Embryonic facial prominence (tissue), 1 donor: ENCODE data around the gene KANK2.
A peak's percentile ranks its signal among the peaks of the same experiment; 100 is the strongest.
"Not testable (repeated sequence)": the region's sequence is repeated elsewhere in the genome, so short reads cannot be mapped to it uniquely, and the experiment has no call there.

Experiments used
- DNase-seq: peaks from one replicate; pipeline ENCODE4 v3.0.0-alpha.2; 2016; ENCODE audit errors: extremely low spot score

KANK2 gene

DNA sequence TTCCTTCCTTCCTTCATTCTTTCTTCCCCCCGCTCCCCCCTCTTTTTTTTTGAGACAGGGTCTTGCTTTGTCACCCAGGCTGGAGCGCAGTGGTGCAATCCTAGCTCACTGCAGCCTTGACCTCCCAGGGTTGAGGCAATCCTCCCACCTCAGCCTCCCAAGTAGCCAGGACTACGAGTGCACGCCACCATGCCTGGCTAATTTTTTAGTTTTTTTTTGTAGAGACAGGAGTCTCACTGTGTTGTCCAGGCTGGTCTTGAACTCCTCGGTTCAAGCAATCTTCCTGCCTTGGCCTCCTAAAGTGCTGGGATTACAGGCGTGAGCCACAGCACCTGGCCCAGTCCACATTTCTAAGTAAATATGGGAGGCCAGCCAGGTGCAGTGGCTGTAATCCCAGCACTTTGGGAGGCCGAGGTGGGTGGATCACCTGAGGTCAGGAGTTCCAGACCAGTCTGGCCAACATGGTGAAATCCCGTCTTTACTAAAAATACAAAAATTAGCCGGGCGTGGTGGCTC lies 57.3 kb downstream of the KANK2 start:
- DNase-seq = not testable (repeated sequence)

DNA sequence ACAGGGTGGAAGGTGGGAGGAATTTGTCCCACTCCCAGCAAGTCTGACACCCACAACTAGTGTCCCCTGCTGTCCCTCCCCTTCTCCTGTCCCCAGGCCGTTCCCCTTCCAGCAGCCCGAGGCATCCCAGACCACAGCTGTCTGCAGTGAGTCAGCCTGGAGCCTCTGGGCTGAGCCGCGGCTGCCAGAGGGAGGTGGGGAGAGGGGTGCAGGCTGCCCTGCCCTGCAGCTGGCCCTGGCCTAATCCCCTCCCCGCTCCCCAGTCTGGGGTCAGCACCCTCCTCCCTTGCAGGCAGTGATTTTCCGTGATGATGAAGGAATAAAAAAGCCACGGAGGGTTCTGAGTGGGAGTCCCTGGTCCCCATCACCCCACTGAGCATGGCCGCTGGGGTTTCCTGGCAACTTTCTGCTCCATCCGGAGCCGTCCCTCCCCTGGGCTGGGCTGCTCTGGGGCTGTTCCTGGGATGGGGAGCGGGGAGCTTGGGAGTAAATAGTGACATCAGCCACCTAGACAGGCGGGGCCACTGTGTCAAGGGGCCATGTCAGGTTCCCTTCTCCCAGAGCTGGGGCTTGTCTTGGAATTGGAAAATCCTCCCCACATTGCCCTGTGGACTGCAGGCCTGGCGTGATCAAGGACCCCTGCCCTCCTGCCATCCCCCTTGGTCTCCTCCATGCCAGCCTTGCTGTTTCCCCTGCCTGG lies 58.6 kb downstream of the KANK2 start:
- DNase-seq = no peak

DNA sequence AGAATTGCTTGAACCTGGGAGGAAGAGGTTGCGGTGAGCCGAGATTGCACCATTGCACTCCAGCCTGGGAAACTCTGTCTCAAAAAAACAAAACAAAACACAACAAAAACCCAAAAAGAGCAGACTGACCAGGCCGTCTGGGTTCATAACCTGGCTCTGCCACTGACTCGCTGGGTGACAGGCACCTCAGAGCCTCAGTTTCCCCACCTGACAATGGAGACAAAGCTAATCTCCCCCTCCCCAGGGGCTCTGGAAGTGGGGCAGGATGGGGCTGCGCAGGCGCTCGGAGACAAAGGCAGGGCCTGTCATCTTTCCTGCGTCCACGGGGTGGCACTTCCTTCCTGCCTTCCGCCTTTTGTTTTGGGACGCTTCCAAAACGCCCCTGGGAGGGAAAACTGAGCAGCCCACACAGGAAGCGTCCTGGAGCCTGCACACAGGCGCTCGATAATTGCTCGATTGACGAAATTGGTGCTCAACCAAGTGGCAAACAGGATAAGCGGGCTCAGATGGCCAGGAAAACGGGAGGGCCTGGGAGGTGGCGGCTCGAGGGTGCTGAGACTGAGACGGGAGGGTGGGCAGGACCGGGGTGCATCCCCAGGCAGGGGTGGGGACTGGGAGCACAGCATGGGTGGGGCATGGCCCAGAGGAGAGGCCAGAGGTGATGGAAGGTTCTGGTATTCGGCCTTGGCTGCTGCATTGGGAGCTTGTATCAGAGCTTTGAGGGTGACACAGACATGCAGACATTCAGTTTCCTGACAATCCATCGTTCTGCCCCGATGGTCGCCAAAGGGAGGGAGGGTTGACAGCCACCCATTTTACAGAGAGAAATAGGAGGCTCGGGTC lies 59.6 kb downstream of the KANK2 start:
- DNase-seq = peak; percentile 57

DNA sequence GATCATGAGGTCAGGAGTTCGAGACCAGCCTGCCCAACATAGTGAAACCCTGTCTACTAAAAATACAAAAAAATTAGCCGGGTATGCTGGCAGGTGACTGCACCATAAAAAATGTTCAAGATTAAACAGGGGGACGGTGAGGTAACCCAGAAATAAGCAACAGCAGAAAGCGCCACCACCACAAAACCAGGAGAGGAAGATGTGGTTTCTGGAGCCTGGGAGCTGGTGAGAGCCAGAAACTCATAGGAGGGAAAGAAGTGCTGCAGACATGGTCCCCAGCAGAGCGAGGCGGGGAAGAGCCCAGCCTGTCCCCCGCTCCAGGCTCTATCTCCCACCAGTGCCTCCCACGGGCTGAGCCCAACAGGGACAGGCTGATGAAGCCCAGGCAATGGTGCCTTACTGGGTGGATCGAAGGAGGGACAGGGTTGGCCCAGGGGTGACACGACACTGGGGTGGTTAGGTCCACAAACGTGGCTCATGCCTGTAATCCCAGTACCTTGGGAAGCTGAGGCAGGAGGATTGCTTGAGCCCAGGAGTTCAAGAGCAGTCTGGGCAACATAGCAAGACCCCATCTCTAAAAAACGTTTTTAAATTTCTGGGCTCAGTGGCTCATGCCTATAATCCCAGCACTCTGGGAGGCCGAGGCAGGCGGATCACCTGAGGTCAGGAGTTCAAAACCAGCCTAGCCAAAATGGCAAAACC lies 60.8 kb downstream of the KANK2 start:
- no peak for DNase-seq

DNA sequence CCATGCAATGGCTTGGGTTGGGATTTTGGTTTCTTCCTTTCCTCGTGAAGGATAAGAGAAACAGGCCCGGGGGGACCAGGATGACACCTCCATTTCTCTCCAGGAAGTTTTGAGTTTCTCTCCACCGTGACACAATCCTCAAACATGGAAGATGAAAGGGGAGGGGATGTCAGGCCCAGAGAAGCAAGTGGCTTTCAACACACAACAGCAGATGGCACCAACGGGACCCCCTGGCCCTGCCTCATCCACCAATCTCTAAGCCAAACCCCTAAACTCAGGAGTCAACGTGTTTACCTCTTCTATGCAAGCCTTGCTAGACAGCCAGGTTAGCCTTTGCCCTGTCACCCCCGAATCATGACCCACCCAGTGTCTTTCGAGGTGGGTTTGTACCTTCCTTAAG lies 65.9 kb downstream of the KANK2 start:
- DNase-seq = no peak

DNA sequence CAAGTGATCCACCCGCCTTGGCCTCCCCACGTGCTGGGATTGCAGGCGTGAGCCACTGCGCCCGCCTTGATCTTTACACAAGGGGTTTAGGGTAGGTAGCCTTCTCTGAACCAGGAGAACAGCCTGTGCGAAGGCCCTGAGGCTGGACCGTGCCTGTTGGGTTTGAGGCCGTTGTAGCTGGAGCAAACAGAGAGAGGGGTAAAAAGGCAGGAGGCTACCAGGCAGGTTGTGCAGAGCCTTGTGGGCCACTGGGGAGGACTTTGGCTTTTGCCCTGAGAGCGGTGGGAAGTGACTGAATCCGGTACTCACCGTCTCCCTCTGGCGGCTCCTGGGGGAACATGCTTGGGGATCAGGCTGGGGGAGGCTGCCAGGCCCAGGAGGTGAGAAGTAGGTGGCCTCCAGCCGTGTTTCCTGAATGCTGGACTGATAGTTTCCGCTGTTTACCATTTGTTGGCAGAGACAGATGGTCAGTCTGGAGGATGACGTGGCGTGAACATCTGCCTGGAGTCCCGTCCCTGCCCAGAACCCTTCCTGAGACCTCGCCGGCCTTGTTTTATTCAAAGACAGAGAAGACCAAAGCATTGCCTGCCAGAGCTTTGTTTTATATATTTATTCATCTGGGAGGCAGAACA lies 66.4 kb downstream of the KANK2 start:
- DNase-seq = no peak

DNA sequence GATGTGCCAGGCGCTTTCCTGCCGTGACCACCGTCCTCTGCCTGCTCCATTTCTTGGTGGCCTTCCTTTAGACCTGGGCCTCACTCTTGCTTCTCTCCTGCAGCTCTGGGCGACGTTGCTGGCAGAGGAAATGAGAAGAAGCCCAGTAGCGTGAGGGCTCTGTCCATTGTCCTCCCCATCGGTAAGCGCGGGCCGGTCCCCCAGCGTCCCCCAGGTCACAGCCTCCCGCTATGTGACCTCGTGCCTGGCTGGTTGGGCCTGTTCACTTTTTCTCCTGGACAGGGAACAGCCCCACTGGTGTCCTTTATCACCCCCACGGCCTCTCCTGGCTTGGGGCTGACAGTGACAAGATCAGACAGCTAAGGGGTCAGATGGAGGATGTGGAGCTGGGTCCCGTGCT lies 69.4 kb downstream of the KANK2 start:
- no peak for DNase-seq

DNA sequence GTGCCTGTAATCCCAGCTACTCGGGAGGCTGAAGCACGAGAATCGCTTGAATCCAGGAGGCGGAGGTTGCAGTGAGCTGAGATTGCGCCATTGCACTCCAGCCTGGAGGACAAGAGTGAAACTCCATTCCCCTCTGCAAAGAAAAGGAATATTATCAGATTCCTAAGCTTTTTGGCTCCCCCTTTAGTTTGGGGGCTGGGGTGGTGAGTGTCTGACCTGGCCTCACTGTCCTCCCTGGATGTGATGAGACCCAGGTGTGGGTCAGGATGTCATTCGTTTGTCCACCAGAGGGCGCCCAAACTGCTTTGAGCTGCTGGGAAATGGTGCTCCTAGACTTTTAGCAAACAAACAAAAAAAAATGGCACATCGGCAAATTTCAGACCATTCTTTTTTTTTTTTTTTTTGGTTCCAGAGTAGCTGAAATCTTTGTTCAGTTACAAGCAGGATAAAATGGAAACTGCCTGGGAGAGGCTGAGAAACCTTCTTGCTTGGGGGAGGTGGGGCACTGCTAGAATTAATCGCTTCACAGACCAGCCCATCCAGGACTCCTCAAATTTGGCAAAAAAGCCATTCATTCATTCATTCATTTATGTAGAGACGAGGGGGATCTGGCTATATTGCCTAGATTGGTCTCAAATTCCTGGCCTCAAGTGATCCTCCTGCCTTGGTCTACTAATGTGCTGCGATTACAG lies 71.2 kb downstream of the KANK2 start:
- no peak for DNase-seq

DNA sequence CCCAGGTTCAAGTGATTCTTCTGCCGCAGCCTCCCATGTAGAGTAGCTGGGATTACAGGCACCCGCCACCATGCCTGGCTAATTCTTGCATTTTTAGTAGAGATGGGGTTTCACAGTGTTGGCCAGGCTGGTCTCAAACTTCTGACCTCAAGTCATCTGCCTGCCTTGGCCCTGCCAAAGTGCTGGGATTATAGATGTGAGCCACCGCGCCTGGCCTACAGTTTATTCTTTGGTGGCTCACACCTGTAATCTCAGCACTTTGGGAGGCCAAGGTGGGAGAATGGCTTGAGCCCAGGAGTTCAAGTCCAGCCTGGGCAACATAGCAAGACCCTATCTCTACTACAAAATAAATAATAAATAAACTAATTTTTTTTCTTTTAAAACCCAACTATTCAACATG lies 73.2 kb downstream of the KANK2 start:
- DNase-seq = not testable (repeated sequence)

DNA sequence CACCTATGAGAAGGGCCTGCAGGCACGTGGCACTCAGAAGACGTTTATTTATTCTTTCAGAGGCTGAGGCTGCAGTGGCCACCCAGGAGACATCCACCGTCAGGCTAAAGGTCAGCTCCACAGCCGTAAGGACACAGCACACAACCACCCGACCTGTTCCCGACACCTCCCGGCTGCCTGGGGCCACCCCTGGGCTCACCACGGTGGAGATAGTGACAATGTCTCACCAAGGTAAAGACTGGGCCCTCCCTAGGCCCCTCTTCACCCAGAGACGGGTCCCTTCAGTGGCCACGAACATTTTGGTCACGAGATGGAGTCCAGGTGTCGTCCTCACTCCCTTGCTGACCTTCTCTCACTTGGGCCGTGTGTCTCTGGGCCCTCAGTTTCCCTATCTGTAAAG lies 74.2 kb downstream of the KANK2 start:
- no peak for DNase-seq

DNA sequence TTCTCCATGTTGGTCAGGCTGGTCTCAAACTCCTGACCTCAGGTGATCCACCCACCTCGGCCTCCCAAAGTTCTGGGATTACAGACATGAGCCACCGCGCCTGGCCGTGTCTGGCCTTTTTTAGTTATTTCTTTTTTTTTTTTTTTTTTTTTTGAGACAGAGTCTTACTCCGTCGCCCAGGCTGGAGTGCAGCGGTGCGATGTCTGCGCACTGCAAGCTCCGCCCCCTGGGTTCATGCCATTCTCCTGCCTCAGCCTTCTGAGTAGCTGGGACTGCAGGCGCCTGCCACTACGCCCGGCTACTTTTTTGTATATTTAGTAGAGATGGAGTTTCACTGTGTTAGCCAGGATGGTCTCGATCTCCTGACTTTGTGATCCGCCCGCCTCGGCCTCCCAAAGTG lies 75.4 kb downstream of the KANK2 start:
- DNase-seq = not testable (repeated sequence)

DNA sequence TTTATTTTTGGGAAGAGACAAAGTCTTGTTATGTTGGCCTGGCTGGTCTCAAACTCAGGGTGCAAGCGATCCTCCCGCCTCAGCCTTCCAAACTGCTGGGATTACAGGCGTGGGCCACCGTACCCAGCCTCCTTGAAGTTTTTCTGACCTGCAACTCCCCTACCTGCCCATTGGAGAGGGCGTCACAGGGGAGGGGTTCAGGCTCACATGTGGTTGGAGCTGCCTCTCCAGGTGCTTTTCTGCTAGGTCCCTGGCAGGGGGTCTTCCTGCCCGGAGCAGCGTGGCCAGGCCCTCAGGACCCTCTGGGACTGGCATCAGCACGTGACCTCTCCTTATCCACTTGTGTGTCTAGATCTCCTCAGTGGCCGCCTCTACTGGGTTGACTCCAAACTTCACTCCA lies 80.8 kb downstream of the KANK2 start:
- no peak for DNase-seq

DNA sequence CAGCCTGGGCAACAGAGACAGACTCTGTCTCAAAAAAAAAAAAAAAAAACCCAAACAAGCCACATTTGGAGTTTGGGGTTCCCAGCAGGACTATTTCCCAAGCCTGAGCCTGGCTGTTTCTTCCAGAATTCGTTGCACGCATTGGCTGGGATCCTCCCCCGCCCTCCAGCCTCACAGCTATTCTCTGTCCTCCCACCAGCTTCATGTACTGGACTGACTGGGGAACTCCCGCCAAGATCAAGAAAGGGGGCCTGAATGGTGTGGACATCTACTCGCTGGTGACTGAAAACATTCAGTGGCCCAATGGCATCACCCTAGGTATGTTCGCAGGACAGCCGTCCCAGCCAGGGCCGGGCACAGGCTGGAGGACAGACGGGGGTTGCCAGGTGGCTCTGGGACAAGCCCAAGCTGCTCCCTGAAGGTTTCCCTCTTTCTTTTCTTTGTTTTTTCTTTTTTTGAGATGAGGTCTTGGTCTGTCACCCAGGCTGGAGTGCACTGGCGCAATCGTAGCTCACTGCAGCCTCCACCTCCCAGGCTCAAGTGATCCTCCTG lies 81.4 kb downstream of the KANK2 start:
- no peak for DNase-seq

DNA sequence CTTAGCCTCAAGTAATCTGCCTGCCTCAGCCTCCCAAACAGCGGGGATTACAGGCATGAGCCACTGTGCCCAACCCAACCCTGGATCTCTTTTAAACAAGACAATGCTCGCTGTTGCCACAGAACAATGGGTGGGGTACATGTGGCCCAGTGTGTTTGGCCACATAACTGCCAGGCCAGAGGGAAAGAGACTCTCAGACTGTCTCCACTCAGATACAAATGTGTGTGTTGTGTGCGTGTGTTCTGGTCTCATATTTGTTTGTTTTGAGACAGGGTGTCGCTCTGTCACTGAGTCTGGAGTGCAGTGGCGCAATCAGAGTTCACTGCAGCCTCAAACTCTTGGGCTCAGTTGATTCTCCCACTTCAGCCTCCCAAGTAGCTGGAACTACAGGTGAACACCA lies 82.3 kb downstream of the KANK2 start:
- DNase-seq = no peak
